Activated naive CD4-positive, alpha-beta T cell treated with anti-CD3 and anti-CD28 coated beads, Interleukin-2, amount 10 ng/mL, durations not matched to agents 7 days and 5 days (primary cell): ENCODE results near the gene GRIN1.

Experiments used
- CTCF ChIA-PET: fragments of 350-600 bp; sonication (Branson Sonifier 250); formaldehyde crosslinking; loops from one replicate; lab custom pipeline; 2021; ENCODE audit warnings: antibody characterized with exemption; lab: Charles Lee
- DNase-seq: peaks from one replicate; pipeline ENCODE4 v3.0.0-alpha.2; 2020
- H3K27ac Mint-ChIP-seq: one replicate; pipeline ENCODE4 v1.8.0; 2021; ENCODE audit warnings: mild to moderate bottlenecking, moderate library complexity, mixed read lengths
- H3K27me3 Mint-ChIP-seq: one replicate; pipeline ENCODE4 v1.8.0; 2021; ENCODE audit warnings: mild to moderate bottlenecking, mixed read lengths
- H3K36me3 Mint-ChIP-seq: one replicate; pipeline ENCODE4 v1.8.0; 2021; ENCODE audit warnings: mixed read lengths
- H3K4me1 Mint-ChIP-seq: one replicate; pipeline ENCODE4 v1.8.0; 2021; ENCODE audit warnings: mixed read lengths
- H3K4me3 Mint-ChIP-seq: one replicate; pipeline ENCODE4 v1.8.0; 2021; ENCODE audit warnings: mild to moderate bottlenecking, moderate library complexity, mixed read lengths
- H3K9me3 Mint-ChIP-seq: one replicate; pipeline ENCODE4 v1.8.0; 2021; ENCODE audit warnings: mixed read lengths

GRIN1 gene

GRCh38 chr9:137157618-137158415 lies 18.9 kb downstream of the GRIN1 start:
- no peak for DNase-seq
- H3K9me3 Mint-ChIP-seq = no peaks in the 10 kb centered on the region
- peaks cover 78% of the 10 kb centered on the region for H3K27me3 Mint-ChIP-seq
- CTCF ChIA-PET = interaction anchor here (0.7 to 2.0 kb wide), 5 partner anchors 11 to 79 kb away, joined by 3 to 4 read pairs (median 3); no protein-coding TSS in a partner anchor
- no peak overlapping the region for H3K27ac Mint-ChIP-seq
- no peak overlapping the region for H3K4me3 Mint-ChIP-seq
- H3K36me3 Mint-ChIP-seq = no peaks in the 10 kb centered on the region
- peaks cover 20% of the 10 kb centered on the region for H3K4me1 Mint-ChIP-seq

GRCh38 chr9:137158625-137159024 lies 19.7 kb downstream of the GRIN1 start:
- CTCF ChIA-PET = interaction anchor here (1.1 to 2.0 kb wide), 3 partner anchors 18 to 78 kb away, joined by 3 to 4 read pairs (median 3); no protein-coding TSS in a partner anchor
- H3K4me1 Mint-ChIP-seq = peaks cover 20% of the 10 kb centered on the region
- H3K27me3 Mint-ChIP-seq = peaks cover 86% of the 10 kb centered on the region
- no peak for DNase-seq
- H3K27ac Mint-ChIP-seq = no peak overlapping the region
- H3K36me3 Mint-ChIP-seq = no peaks in the 10 kb centered on the region
- no peaks in the 10 kb centered on the region for H3K9me3 Mint-ChIP-seq
- no peak overlapping the region for H3K4me3 Mint-ChIP-seq

- CTCF ChIA-PET = interaction anchor here (1.1 kb wide), 1 partner anchor 33 kb away, joined by 3 read pairs; no protein-coding TSS in a partner anchor
- no peak for DNase-seq
- Mint-ChIP-seq H3K27ac (no peak overlapping the region), H3K36me3 (no peaks in the 10 kb centered on the region), H3K27me3 (peaks cover 91% of the 10 kb centered on the region), H3K9me3 (no peaks in the 10 kb centered on the region), H3K4me3 (no peak overlapping the region), H3K4me1 (peaks cover 20% of the 10 kb centered on the region)
These were observed 20.4 kb downstream of the GRIN1 start for GRCh38 chr9:137159105-137160053.

GRCh38 chr9:137160054-137160425 lies 21.1 kb downstream of the GRIN1 start:
- Mint-ChIP-seq H3K36me3 (no peaks in the 10 kb centered on the region), H3K27me3 (peaks cover 97% of the 10 kb centered on the region), H3K4me1 (peaks cover 20% of the 10 kb centered on the region), H3K27ac (no peak overlapping the region), H3K9me3 (no peaks in the 10 kb centered on the region), H3K4me3 (no peak overlapping the region)
- DNase-seq = no peak
- CTCF ChIA-PET = no interaction called here

GRCh38 chr9:137160716-137161557 lies 22.0 kb downstream of the GRIN1 start:
- H3K9me3 Mint-ChIP-seq = no peaks in the 10 kb centered on the region
- H3K36me3 Mint-ChIP-seq = no peaks in the 10 kb centered on the region
- peaks cover 20% of the 10 kb centered on the region for H3K4me1 Mint-ChIP-seq
- CTCF ChIA-PET = no interaction called here
- no peak for DNase-seq
- no peak overlapping the region for H3K4me3 Mint-ChIP-seq
- H3K27me3 Mint-ChIP-seq = peaks cover 97% of the 10 kb centered on the region
- no peak overlapping the region for H3K27ac Mint-ChIP-seq

GRCh38 chr9:137161558-137162486 lies 22.9 kb downstream of the GRIN1 start:
- Mint-ChIP-seq H3K27ac (no peak overlapping the region), H3K27me3 (peaks cover 97% of the 10 kb centered on the region), H3K4me1 (peaks cover 17% of the 10 kb centered on the region), H3K4me3 (no peak overlapping the region), H3K9me3 (no peaks in the 10 kb centered on the region), H3K36me3 (no peaks in the 10 kb centered on the region)
- DNase-seq = no peak
- CTCF ChIA-PET = no interaction called here

GRCh38 chr9:137162505-137163364 lies 23.8 kb downstream of the GRIN1 start:
- peaks cover 97% of the 10 kb centered on the region for H3K27me3 Mint-ChIP-seq
- no peaks in the 10 kb centered on the region for H3K9me3 Mint-ChIP-seq
- CTCF ChIA-PET = interaction anchor here (1.3 to 1.4 kb wide), 2 partner anchors 13 to 74 kb away, joined by 4 to 8 read pairs; no protein-coding TSS in a partner anchor
- H3K4me3 Mint-ChIP-seq = no peak overlapping the region
- DNase-seq = no peak
- H3K27ac Mint-ChIP-seq = no peak overlapping the region
- H3K36me3 Mint-ChIP-seq = no peaks in the 10 kb centered on the region
- H3K4me1 Mint-ChIP-seq = peaks cover 13% of the 10 kb centered on the region

GRCh38 chr9:137163365-137163715 lies 24.4 kb downstream of the GRIN1 start:
- no peak overlapping the region for H3K4me3 Mint-ChIP-seq
- H3K36me3 Mint-ChIP-seq = no peaks in the 10 kb centered on the region
- peaks cover 97% of the 10 kb centered on the region for H3K27me3 Mint-ChIP-seq
- H3K27ac Mint-ChIP-seq = no peak overlapping the region
- peaks cover 7% of the 10 kb centered on the region for H3K4me1 Mint-ChIP-seq
- CTCF ChIA-PET = interaction anchor here (1.3 to 1.4 kb wide), 2 partner anchors 13 to 74 kb away, joined by 4 to 8 read pairs; no protein-coding TSS in a partner anchor
- DNase-seq = no peak
- no peaks in the 10 kb centered on the region for H3K9me3 Mint-ChIP-seq

GRCh38 chr9:137163805-137164204 lies 24.9 kb downstream of the GRIN1 start:
- Mint-ChIP-seq H3K9me3 (no peaks in the 10 kb centered on the region), H3K27me3 (peaks cover 97% of the 10 kb centered on the region), H3K4me3 (no peak overlapping the region), H3K4me1 (peaks cover 7% of the 10 kb centered on the region), H3K27ac (no peak overlapping the region), H3K36me3 (no peaks in the 10 kb centered on the region)
- CTCF ChIA-PET = interaction anchor here (1.3 to 1.4 kb wide), 2 partner anchors 12 to 73 kb away, joined by 4 to 8 read pairs; no protein-coding TSS in a partner anchor
- no peak for DNase-seq

- peaks cover 2% of the 10 kb centered on the region for H3K4me1 Mint-ChIP-seq
- H3K4me3 Mint-ChIP-seq = no peak overlapping the region
- CTCF ChIA-PET = interaction anchor here (1.4 kb wide), 1 partner anchor 72 kb away, joined by 4 read pairs; no protein-coding TSS in a partner anchor
- DNase-seq = no peak
- H3K9me3 Mint-ChIP-seq = no peaks in the 10 kb centered on the region
- peaks cover 97% of the 10 kb centered on the region for H3K27me3 Mint-ChIP-seq
- H3K27ac Mint-ChIP-seq = no peak overlapping the region
- H3K36me3 Mint-ChIP-seq = no peaks in the 10 kb centered on the region
These were observed 25.7 kb downstream of the GRIN1 start for GRCh38 chr9:137164370-137165249.

- H3K4me1 Mint-ChIP-seq = peaks cover 2% of the 10 kb centered on the region
- CTCF ChIA-PET = no interaction called here
- H3K27me3 Mint-ChIP-seq = peaks cover 96% of the 10 kb centered on the region
- H3K27ac Mint-ChIP-seq = no peak overlapping the region
- no peak for DNase-seq
- no peaks in the 10 kb centered on the region for H3K36me3 Mint-ChIP-seq
- H3K4me3 Mint-ChIP-seq = no peak overlapping the region
- H3K9me3 Mint-ChIP-seq = no peaks in the 10 kb centered on the region
These were observed 26.4 kb downstream of the GRIN1 start for GRCh38 chr9:137165250-137165836.
